HG02884 (cell line): ENCODE measurements around the gene ZMYND12.

Experiments
- ATAC-seq: cut with Tn5 transposase; IDR thresholded peaks from one replicate; pipeline ENCODE4 v1.9.1; 2021; ENCODE audit warnings: mild to moderate bottlenecking, moderate library complexity; ENCODE audit not compliant: unreplicated experiment

ZMYND12 gene

GRCh38 chr1:42449256-42449655 lies 6.6 kb downstream of the ZMYND12 start:
- ATAC-seq = no peak

GRCh38 chr1:42442662-42443061 lies 13.2 kb downstream of the ZMYND12 start:
- no peak for ATAC-seq

- no peak for ATAC-seq
These were observed 15.9 kb downstream of the ZMYND12 start for GRCh38 chr1:42439940-42440339.

- ATAC-seq = no peak
These were observed 21.5 kb downstream of the ZMYND12 start for GRCh38 chr1:42434340-42434739.

- no peak for ATAC-seq
These were observed 22.5 kb downstream of the ZMYND12 start for GRCh38 chr1:42433369-42433768.

- no peak for ATAC-seq
These were observed 23.1 kb downstream of the ZMYND12 start for GRCh38 chr1:42432714-42433113.

- ATAC-seq = no peak
These were observed 24.3 kb downstream of the ZMYND12 start for GRCh38 chr1:42431514-42431913.

GRCh38 chr1:42430286-42431135 lies 25.3 kb downstream of the ZMYND12 start:
- ATAC-seq = no peak

GRCh38 chr1:42429603-42430002 lies 26.2 kb downstream of the ZMYND12 start:
- no peak for ATAC-seq

GRCh38 chr1:42427240-42427639 lies 28.6 kb downstream of the ZMYND12 start:
- ATAC-seq = no peak

- ATAC-seq = no peak
These were observed 31.6 kb downstream of the ZMYND12 start for GRCh38 chr1:42424201-42424600.

GRCh38 chr1:42423681-42424080 lies 32.1 kb downstream of the ZMYND12 start:
- ATAC-seq = no peak

GRCh38 chr1:42422737-42423136 lies 33.1 kb downstream of the ZMYND12 start:
- no peak for ATAC-seq

GRCh38 chr1:42420911-42421585 lies 34.8 kb downstream of the ZMYND12 start:
- ATAC-seq = no peak

- ATAC-seq = no peak
These were observed 35.7 kb downstream of the ZMYND12 start for GRCh38 chr1:42420121-42420520.

GRCh38 chr1:42419126-42419821 lies 36.5 kb downstream of the ZMYND12 start:
- ATAC-seq = no peak

- ATAC-seq = no peak
These were observed 37.3 kb downstream of the ZMYND12 start for GRCh38 chr1:42418516-42418915.

GRCh38 chr1:42417166-42417565 lies 38.7 kb downstream of the ZMYND12 start:
- ATAC-seq = no peak

- ATAC-seq = no peak
These were observed 41.0 kb downstream of the ZMYND12 start for GRCh38 chr1:42414551-42415496.

GRCh38 chr1:42403880-42404400 lies 51.9 kb downstream of the ZMYND12 start:
- no peak for ATAC-seq
